CD4-positive, alpha-beta T cell treated with Interleukin-15 for 1 hour (primary cell): ENCODE results near the gene DMGDH.

Experiments
- DNase-seq: peaks from one replicate; pipeline ENCODE4 v3.0.0-alpha.2; 2020

The DMGDH gene

GRCh38 chr5:78971998-78972397 is 97.5 kb downstream of the DMGDH start:
- no peak for DNase-seq

- DNase-seq, result no peak
Measured at GRCh38 chr5:78968781-78969180, 100.7 kb downstream of the DMGDH start.

- no peak for DNase-seq
Measured at GRCh38 chr5:78964889-78965288, 104.6 kb downstream of the DMGDH start.

- no peak for DNase-seq
Measured at GRCh38 chr5:78961743-78962142, 107.7 kb downstream of the DMGDH start.

GRCh38 chr5:78959767-78960166 is 109.7 kb downstream of the DMGDH start:
- no peak for DNase-seq

GRCh38 chr5:78958672-78959445 is 110.6 kb downstream of the DMGDH start:
- no peak for DNase-seq

GRCh38 chr5:78956901-78957300 is 112.6 kb downstream of the DMGDH start:
- no peak for DNase-seq

GRCh38 chr5:78953092-78953800 is 116.2 kb downstream of the DMGDH start:
- no peak for DNase-seq
